AG04450 (cell line): ENCODE data around the gene SV2C. TPM values are rescaled to one million over a fixed set of nuclear protein-coding genes. Genes with fewer than 3 reads are reported as not detected.

ENCODE experiments used
- CTCF ChIA-PET: fragments of 300-600, 350-600 bp; formaldehyde crosslinking; extraction: SDS; loops from one replicate; lab custom pipeline; 2022; ENCODE audit warnings: antibody characterized with exemption, inconsistent platforms; lab: Charles Lee
- POLR2A ChIA-PET: fragments of 350-600 bp; formaldehyde crosslinking; extraction: SDS; loops from one replicate; lab custom pipeline; 2021; ENCODE audit warnings: antibody characterized with exemption, inconsistent platforms; lab: Yijun Ruan, JAX
- DNase-seq: peaks from one replicate; pipeline ENCODE4 v3.0.0-alpha.2; 2011; ENCODE audit warnings: low read depth, low spot score
- H3K27ac ChIP-seq: one replicate; pipeline ENCODE4 v1.5.1; 2012; ENCODE audit warnings: low read depth, low read length, control low read depth
- H3K27me3 ChIP-seq: one replicate; pipeline ENCODE4 v1.6.0; 2012; ENCODE audit warnings: low read length; ENCODE audit not compliant: control insufficient read depth, insufficient read depth
- H3K4me3 ChIP-seq: 2 replicates; pipeline ENCODE4 v1.5.1; 2011; ENCODE audit warnings: mild to moderate bottlenecking, low read depth, low read length, control low read depth
- H3K9me3 ChIP-seq: 2 replicates; pipeline ENCODE4 v1.5.1; 2012; ENCODE audit warnings: low read length; ENCODE audit not compliant: control insufficient read depth, insufficient read depth
- polyA plus RNA-seq: library from polyadenylated mRNA; depleted of rRNA; stranded (reverse); fragments of >200 nt; gene quantifications from 2 replicates; pipeline ENCODE4 v1.2.3, GENCODE V29; 2011
- TF ChIP-seq, protein P1 (sequence below): IDR thresholded peaks from 2 replicates; pipeline ENCODE4 v1.5.1; 2011; ENCODE audit warnings: low read depth, low read length, control low read depth, inconsistent platforms

SV2C gene
- polyA plus RNA-seq, 1 experiment = not detected

DNA sequence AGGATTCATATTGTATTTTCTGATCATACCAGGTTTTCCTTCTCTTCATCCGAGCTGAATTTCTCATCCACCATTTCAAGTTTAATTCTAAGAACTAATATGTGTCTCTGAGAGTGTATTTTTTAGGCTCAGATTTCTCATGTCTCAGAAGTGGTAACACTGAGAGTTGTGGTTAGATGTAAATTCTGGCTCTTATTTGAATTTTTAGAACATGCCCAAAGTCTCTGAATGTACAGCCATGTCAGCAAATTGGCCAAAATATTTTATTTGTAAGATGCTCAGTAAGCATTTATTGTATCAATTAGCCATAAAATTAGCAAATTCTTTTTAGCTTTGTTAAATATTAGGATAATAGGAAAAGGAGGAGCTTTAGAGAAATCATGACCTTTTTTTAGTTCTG lies 16.6 kb downstream of the SV2C start:
- no peak for DNase-seq
- Histone ChIP-seq H3K27me3 (no peaks in the 10 kb centered on the region), H3K9me3 (no peaks in the 10 kb centered on the region), H3K4me3 (no peak overlapping the region), H3K27ac (no peak overlapping the region)
- ChIA-PET CTCF (no interaction called here), POLR2A (no interaction called here)
- TF ChIP-seq, protein P1, sequence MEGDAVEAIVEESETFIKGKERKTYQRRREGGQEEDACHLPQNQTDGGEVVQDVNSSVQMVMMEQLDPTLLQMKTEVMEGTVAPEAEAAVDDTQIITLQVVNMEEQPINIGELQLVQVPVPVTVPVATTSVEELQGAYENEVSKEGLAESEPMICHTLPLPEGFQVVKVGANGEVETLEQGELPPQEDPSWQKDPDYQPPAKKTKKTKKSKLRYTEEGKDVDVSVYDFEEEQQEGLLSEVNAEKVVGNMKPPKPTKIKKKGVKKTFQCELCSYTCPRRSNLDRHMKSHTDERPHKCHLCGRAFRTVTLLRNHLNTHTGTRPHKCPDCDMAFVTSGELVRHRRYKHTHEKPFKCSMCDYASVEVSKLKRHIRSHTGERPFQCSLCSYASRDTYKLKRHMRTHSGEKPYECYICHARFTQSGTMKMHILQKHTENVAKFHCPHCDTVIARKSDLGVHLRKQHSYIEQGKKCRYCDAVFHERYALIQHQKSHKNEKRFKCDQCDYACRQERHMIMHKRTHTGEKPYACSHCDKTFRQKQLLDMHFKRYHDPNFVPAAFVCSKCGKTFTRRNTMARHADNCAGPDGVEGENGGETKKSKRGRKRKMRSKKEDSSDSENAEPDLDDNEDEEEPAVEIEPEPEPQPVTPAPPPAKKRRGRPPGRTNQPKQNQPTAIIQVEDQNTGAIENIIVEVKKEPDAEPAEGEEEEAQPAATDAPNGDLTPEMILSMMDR = no peak

DNA sequence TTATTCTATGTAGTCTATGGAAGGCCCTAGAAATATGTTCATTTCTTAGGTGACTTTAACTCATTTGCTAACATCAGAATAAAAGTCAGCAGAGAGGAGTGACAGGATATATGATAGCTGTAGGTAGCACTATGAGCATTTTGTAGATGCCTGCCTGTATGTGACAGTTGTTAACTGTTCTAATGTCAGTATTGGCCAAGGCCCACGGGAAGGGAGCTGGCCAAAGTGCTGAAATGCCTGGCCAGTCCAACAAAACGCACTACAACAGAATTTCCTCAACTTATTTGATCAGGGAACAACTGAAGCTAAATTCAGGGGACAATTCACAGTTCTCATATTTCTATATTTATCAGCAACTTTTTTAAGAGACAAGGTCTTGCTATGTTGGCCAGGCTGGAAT lies 20.8 kb downstream of the SV2C start:
- no peak for DNase-seq
- no peaks in the 10 kb centered on the region for H3K27me3 ChIP-seq
- no peaks in the 10 kb centered on the region for H3K9me3 ChIP-seq
- CTCF ChIA-PET = no interaction called here
- H3K27ac ChIP-seq = no peak overlapping the region
- no peak overlapping the region for H3K4me3 ChIP-seq
- TF ChIP-seq, protein P1 = no peak
- POLR2A ChIA-PET = no interaction called here

DNA sequence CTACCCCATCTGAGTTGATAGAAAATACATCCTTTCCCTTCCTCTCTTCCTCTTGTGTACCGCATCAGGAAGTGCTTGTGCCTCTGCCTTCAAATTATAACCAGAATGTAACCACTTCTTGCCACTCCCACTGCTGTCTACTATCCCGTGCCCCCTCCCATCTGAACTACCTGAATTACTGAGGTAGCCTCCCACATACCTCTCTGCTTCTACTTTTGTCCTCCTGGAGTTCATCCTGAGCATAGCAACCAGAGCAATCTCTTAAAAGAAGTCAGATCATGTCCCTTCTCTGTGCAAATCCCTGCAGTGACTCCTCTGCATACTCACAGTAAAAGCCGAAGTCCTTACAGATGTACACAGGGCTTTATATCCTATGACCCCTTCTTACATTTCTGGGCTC lies 23.0 kb downstream of the SV2C start:
- Histone ChIP-seq H3K27ac (no peak overlapping the region), H3K4me3 (no peak overlapping the region), H3K9me3 (no peaks in the 10 kb centered on the region), H3K27me3 (no peaks in the 10 kb centered on the region)
- DNase-seq = no peak
- TF ChIP-seq, protein P1 = no peak
- ChIA-PET CTCF (no interaction called here), POLR2A (no interaction called here)

DNA sequence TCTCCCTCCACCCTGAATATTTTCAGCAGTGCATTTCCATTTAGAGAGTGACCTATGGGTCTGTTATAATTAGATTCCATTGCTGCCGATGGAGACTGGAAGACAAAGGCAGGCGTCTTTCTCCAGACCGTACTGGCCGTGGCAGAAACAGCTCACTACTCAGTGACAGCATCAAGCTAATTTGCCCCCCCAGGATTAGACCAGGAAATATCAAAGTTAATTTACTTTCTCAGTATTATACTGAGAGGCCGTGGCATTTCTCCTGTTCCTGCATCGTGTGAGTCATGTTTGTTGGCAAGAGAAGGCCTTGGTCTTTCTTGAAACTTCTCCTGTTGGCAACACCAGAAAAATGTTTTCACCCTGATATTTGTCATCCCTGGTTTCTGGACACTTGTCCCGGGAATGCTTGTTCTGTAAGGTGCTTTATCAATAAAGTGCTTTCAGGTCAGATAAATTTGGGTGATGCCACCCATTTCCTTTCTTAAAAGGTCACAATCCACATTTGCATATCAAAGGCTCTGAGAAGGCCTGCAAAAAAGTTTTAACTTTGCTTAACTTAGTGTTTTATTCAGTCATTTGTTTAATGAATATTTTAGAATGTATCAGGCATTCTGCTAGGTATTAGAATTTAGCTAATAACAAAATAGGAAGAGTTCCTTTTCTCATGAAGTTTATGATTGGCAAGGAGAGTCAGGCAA lies 28.4 kb downstream of the SV2C start:
- Histone ChIP-seq H3K27me3 (no peaks in the 10 kb centered on the region), H3K27ac (no peak overlapping the region), H3K9me3 (no peaks in the 10 kb centered on the region; the same call in 1 of the 2 replicates), H3K4me3 (no peak overlapping the region)
- ChIA-PET POLR2A (no interaction called here), CTCF (no interaction called here)
- TF ChIP-seq, protein P1 = no peak
- DNase-seq = no peak

DNA sequence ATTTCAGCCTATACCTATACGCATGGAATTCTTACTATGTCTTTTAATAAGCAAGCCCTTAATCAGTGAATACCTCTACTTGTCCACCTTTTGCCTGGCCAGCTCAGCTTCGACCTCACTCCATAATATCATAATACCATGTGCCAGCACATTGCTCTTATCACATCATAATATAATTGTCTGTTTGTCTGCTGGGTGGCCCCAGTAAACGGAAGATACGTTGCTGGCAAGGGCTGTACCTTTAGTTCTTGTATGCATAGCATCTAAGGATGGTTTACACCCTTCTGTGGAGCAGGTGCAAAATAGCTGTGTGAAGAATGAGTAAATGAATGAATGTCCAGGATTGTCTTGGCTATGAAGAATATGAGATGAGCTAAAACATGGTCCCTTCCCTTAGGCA lies 29.9 kb downstream of the SV2C start:
- no peak overlapping the region for H3K4me3 ChIP-seq
- DNase-seq = no peak
- H3K27ac ChIP-seq = no peak overlapping the region
- CTCF ChIA-PET = no interaction called here
- POLR2A ChIA-PET = no interaction called here
- TF ChIP-seq, protein P1 = no peak
- H3K27me3 ChIP-seq = no peaks in the 10 kb centered on the region
- H3K9me3 ChIP-seq = no peaks in the 10 kb centered on the region; the same call in 1 of the 2 replicates
